ENCODE data around the gene USP53.
"Not testable (repeated sequence)": the region's sequence is repeated elsewhere in the genome, so short reads cannot be mapped to it uniquely, and the experiment has no call there.

Gene USP53

DNA sequence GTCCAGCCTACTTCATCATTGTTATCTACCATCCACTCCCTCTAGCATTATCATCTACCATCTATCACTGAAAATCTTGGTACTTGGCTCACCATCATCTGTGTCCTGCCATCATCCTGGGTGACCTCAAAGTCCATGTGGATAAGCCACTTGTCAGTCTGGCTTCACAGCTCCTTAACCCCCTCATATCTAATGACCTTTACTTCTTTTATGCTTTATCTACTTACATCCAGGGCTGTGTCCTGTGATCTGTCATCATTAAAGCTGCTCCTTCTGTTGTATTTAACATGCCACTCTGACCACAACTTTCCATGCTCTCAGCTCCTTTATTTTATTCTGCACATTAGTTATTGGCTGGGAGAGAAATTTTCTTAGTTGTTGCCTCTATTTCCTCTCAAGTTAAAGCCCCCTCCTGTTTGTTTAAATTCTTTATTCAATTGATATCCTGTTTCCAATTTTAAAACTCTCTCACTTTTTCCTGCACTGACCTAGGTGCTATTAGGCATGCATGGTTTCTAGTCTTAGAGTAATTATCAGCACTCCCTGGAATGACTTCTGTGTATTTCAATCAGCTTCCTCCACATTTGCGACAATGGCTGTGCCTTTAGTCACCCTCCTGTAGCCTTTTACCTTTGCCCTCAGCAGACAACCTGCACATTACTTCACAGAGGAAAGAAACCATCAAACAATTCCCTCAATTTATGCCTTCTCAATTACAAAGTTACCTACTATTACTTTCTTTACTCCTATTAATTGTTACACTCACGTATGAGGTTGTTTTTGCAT is 117.5 kb downstream of the USP53 start:
- intact Hi-C loops (cut with micrococcal nuclease): no loop called here
- no peaks in the 10 kb centered on the region for H3K27me3 Mint-ChIP-seq
- no peaks in the 10 kb centered on the region for H3K9me3 Mint-ChIP-seq
- H3K27ac Mint-ChIP-seq: no peak overlapping the region
- no peaks in the 10 kb centered on the region for H3K36me3 Mint-ChIP-seq (ENCODE audit: low read depth)
- H3K4me1 Mint-ChIP-seq (ENCODE audit: low read depth): no peaks in the 10 kb centered on the region
- H3K4me3 Mint-ChIP-seq: no peak overlapping the region

DNA sequence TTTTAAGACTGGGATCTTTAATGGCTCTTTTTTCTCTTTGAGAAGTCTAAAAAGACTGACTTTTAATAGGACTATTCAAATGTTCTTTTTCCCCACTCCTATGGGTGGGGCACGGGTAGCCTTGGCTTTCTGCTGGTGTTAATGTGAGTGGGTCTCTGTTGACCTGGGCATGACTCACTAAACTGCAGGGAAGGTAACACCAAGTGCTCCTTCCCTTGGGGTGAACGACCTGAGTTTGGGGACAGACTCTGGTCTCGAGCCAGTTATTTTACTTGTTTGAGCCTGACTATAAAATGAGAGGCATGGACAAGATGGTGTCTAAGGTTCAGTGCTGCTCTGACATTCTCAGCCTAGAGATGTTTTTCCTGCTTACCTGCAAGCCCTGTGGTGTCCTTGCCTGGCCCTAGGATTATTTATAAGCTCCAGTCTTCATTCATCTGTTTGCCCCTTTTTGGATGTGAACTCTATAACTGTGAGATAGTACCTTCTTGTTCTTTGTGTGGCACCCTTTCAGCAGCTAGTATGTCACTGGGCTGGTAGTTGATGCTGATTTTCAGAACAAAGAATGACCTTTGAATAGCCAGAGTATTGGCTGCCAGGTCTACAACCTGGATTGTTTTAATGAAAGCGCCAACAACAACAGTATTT is 123.9 kb downstream of the USP53 start:
- H3K4me1 Mint-ChIP-seq (ENCODE audit: low read depth): peaks cover 16% of the 10 kb centered on the region
- intact Hi-C loops (cut with micrococcal nuclease); H3K36me3 Mint-ChIP-seq (ENCODE audit: low read depth); H3K27me3 Mint-ChIP-seq; H3K27ac Mint-ChIP-seq; H3K4me3 Mint-ChIP-seq; H3K9me3 Mint-ChIP-seq: not testable (repeated sequence)

DNA sequence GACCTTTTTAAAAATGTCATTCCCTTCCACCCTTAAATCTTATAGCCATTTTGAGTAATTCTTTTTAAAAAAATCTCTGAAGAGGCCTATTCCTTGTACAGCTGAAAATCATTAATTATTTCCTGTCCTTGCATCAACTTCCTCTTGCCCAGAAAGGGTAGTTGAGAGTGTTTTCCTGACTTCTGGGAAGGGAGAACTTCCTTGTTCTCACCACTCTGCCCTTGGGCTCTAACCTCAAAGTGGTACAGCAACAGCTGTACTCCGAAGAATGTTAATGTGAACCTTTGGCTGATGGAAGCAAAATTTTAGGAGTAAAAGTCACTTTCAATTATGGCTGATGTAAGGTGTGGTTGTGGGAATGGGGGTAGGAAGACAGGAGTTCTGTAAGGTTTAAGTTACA is 124.5 kb downstream of the USP53 start:
- H3K4me3 Mint-ChIP-seq: no peak overlapping the region
- H3K27me3 Mint-ChIP-seq: no peaks in the 10 kb centered on the region
- intact Hi-C loops (cut with micrococcal nuclease): no loop called here
- H3K36me3 Mint-ChIP-seq (ENCODE audit: low read depth): no peaks in the 10 kb centered on the region
- peaks cover 16% of the 10 kb centered on the region for H3K4me1 Mint-ChIP-seq (ENCODE audit: low read depth)
- H3K27ac Mint-ChIP-seq: no peak overlapping the region
- H3K9me3 Mint-ChIP-seq: no peaks in the 10 kb centered on the region

DNA sequence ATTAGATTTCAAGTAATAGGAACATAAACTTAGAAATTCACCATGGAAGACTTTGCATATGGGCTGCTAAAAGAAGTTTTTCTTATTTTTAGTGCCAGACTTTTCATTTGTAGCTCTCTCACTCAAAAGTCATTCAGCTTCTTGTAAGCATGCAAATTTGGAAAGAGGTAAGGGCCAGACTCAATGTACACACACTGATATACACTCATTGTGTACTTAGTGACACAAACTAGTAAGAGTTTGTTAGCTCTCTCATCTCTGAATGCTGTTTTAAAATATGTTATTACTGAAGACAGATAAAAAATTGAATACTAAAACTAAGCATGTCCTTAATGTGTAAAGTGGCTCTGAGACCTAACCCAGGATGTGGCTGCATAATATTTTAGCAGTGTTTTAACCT is 127.4 kb downstream of the USP53 start:
- H3K27me3 Mint-ChIP-seq; intact Hi-C loops (cut with micrococcal nuclease); H3K36me3 Mint-ChIP-seq (ENCODE audit: low read depth); H3K9me3 Mint-ChIP-seq; H3K4me3 Mint-ChIP-seq; H3K27ac Mint-ChIP-seq: not testable (repeated sequence)
- peaks cover 16% of the 10 kb centered on the region for H3K4me1 Mint-ChIP-seq (ENCODE audit: low read depth)

DNA sequence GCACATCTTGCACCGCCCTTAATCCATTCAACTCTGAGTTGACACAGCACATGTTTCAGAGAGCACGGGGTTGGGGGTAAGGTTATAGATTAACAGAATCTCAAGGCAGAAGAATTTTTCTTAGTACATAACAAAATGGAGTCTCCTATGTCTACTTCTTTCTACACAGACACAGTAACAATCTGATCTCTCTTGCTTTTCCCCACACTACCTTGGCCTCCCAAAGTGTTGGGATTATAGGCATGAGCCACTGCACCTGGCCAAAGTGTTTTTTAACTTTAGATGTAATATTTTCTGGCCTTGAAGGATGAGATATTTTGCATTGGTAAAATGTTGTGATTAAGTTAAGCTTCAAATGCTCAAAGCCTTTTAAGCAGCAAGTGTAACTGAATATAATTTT is 130.8 kb downstream of the USP53 start:
- H3K9me3 Mint-ChIP-seq; H3K36me3 Mint-ChIP-seq (ENCODE audit: low read depth); H3K27ac Mint-ChIP-seq; H3K27me3 Mint-ChIP-seq; H3K4me3 Mint-ChIP-seq; intact Hi-C loops (cut with micrococcal nuclease); H3K4me1 Mint-ChIP-seq (ENCODE audit: low read depth): not testable (repeated sequence)
